Trophoblast cell (in vitro differentiated cells and primary cell): ENCODE measurements around the gene EVL.

Experiments used
- DNase-seq, 2 donors: peaks; one replicate each; pipeline ENCODE4 v3.0.0-alpha.2; 2016
- H2AFZ ChIP-seq: 2 replicates; pipeline ENCODE4 v1.6.1; 2013; ENCODE audit warnings: low read length, moderate library complexity, mild to moderate bottlenecking; ENCODE audit not compliant: insufficient read depth, poor library complexity
- H2AK5ac ChIP-seq: 2 replicates; pipeline ENCODE4 v1.6.1; 2013; ENCODE audit warnings: mild to moderate bottlenecking, low read length
- H2BK120ac ChIP-seq: 2 replicates; pipeline ENCODE4 v1.6.1; 2013; ENCODE audit warnings: low read length, mild to moderate bottlenecking, moderate library complexity; ENCODE audit not compliant: insufficient read depth, poor library complexity
- H2BK12ac ChIP-seq: 2 replicates; pipeline ENCODE4 v1.6.1; 2013; ENCODE audit warnings: mild to moderate bottlenecking, low read length, moderate library complexity
- H2BK5ac ChIP-seq: 2 replicates; pipeline ENCODE4 v1.6.1; 2013; ENCODE audit warnings: low read length, low read depth, moderate library complexity, mild to moderate bottlenecking; ENCODE audit not compliant: poor library complexity
- H3K14ac ChIP-seq: 2 replicates; pipeline ENCODE4 v1.6.1; 2013; ENCODE audit warnings: mild to moderate bottlenecking, low read length
- H3K18ac ChIP-seq: 2 replicates; pipeline ENCODE4 v1.6.1; 2013; ENCODE audit warnings: mild to moderate bottlenecking, low read length
- H3K23ac ChIP-seq: 2 replicates; pipeline ENCODE4 v1.6.1; 2013; ENCODE audit warnings: low read length
- H3K27ac ChIP-seq: 2 replicates; pipeline ENCODE4 v1.5.1; 2013; ENCODE audit warnings: low read depth, mild to moderate bottlenecking, inconsistent platforms, low read length, moderate library complexity
- H3K27me3 ChIP-seq: 2 replicates; pipeline ENCODE4 v1.6.1; 2013; ENCODE audit warnings: inconsistent platforms, mild to moderate bottlenecking, low read length, moderate library complexity; ENCODE audit not compliant: insufficient read depth
- H3K36me3 ChIP-seq, 2 experiments: 1 replicate in 1 of 2; 2 replicates in 1 of 2; pipeline ENCODE4 v1.6.1; 2013; ENCODE audit warnings: low read length in 2 of 2, mild to moderate bottlenecking in 2 of 2, moderate library complexity in 1 of 2; ENCODE audit not compliant: insufficient read depth in 2 of 2, control insufficient read depth in 1 of 2
- H3K4ac ChIP-seq: 2 replicates; pipeline ENCODE4 v1.6.1; 2013; ENCODE audit warnings: low read depth, mild to moderate bottlenecking, low read length, moderate library complexity
- H3K4me1 ChIP-seq, 2 experiments: 1 replicate in 1 of 2; 2 replicates in 1 of 2; pipeline ENCODE4 v1.6.1; 2013; ENCODE audit warnings: low read length in 2 of 2, mild to moderate bottlenecking in 2 of 2, moderate library complexity in 1 of 2; ENCODE audit not compliant: insufficient read depth in 2 of 2, control insufficient read depth in 1 of 2
- H3K4me2 ChIP-seq: 2 replicates; pipeline ENCODE4 v1.6.1; 2013; ENCODE audit warnings: inconsistent platforms, mild to moderate bottlenecking, low read length, moderate library complexity
- H3K4me3 ChIP-seq: 2 replicates; pipeline ENCODE4 v1.5.1; 2013; ENCODE audit warnings: mild to moderate bottlenecking, low read depth, low read length, inconsistent platforms
- H3K79me1 ChIP-seq: one replicate; pipeline ENCODE4 v1.6.1; 2013; ENCODE audit warnings: low read length
- H3K79me2 ChIP-seq: 2 replicates; pipeline ENCODE4 v1.6.1; 2013; ENCODE audit warnings: low read length, mild to moderate bottlenecking; ENCODE audit not compliant: control insufficient read depth, insufficient read depth, poor library complexity
- H3K9ac ChIP-seq: 2 replicates; pipeline ENCODE4 v1.6.1; 2013; ENCODE audit warnings: mild to moderate bottlenecking, low read length
- H3K9me3 ChIP-seq: 2 replicates; pipeline ENCODE4 v1.6.1; 2013; ENCODE audit warnings: low read depth, mild to moderate bottlenecking, control low read depth, inconsistent platforms, low read length; ENCODE audit not compliant: insufficient read depth
- H4K12ac ChIP-seq: 2 replicates; pipeline ENCODE4 v1.6.1; 2013; ENCODE audit warnings: low read depth, mild to moderate bottlenecking, low read length, moderate library complexity
- H4K8ac ChIP-seq: 2 replicates; pipeline ENCODE4 v1.6.1; 2013; ENCODE audit warnings: low read depth, mild to moderate bottlenecking, low read length, moderate library complexity
- H4K91ac ChIP-seq: one replicate; pipeline ENCODE4 v1.6.1; 2013; ENCODE audit warnings: low read depth, mild to moderate bottlenecking, low read length, moderate library complexity
- WGBS: extraction: QIAGEN DNeasy Blood & Tissue Kit; methylation state at CpG from one replicate; pipeline ENCODE4 v1.1.7; 2013; ENCODE audit warnings: missing lambda C conversion rate; ENCODE audit not compliant: insufficient read length, insufficient coverage; ENCODE audit errors: extremely low coverage; 5-methylcytosine and 5-hydroxymethylcytosine counted together

The EVL gene

GRCh38 chr14:100122481-100123223 lies 57.4 kb downstream of the EVL start:
- no peak overlapping the region for H4K12ac ChIP-seq
- no peak overlapping the region for H4K91ac ChIP-seq
- no peak overlapping the region for H2BK12ac ChIP-seq
- H2BK5ac ChIP-seq, result no peak overlapping the region
- peaks cover 2% of the 10 kb centered on the region for H3K9me3 ChIP-seq
- H3K14ac ChIP-seq, result no peak overlapping the region
- H2AK5ac ChIP-seq, result no peak overlapping the region
- no peak overlapping the region for H3K23ac ChIP-seq
- H3K4ac ChIP-seq, result no peak overlapping the region
- no peaks in the 10 kb centered on the region for H3K4me1 ChIP-seq
- H3K27ac ChIP-seq, result no peak overlapping the region
- no peak overlapping the region for H3K9ac ChIP-seq
- peaks cover 9 to 10% of the 10 kb centered on the region in 2 experiments for H3K36me3 ChIP-seq
- WGBS, result no CpG with 5 or more reads among the region's 8 CpGs
- H3K27me3 ChIP-seq, result no peaks in the 10 kb centered on the region
- DNase-seq, result no peak
- H3K79me1 ChIP-seq, result no peaks in the 10 kb centered on the region
- H4K8ac ChIP-seq, result no peak overlapping the region
- no peaks in the 10 kb centered on the region for H3K79me2 ChIP-seq
- no peak overlapping the region for H3K4me3 ChIP-seq
- H3K18ac ChIP-seq, result no peak overlapping the region
- no peak overlapping the region for H3K4me2 ChIP-seq
- no peak overlapping the region for H2BK120ac ChIP-seq
- H2AFZ ChIP-seq, result no peak overlapping the region

GRCh38 chr14:100123618-100124017 lies 58.4 kb downstream of the EVL start:
- Histone ChIP-seq H3K4me1 (peaks cover 1% of the 10 kb centered on the region in 2 experiments), H4K91ac (no peak overlapping the region), H3K4me3 (no peak overlapping the region), H4K12ac (no peak overlapping the region), H3K14ac (no peak overlapping the region), H3K4ac (no peak overlapping the region), H3K23ac (no peak overlapping the region), H2BK5ac (no peak overlapping the region), H3K27me3 (no peaks in the 10 kb centered on the region), H3K27ac (no peak overlapping the region), H2AK5ac (no peak overlapping the region), H3K9ac (no peak overlapping the region), H3K36me3 (peaks cover 9 to 13% of the 10 kb centered on the region in 2 experiments), H3K79me1 (no peaks in the 10 kb centered on the region), H2AFZ (no peak overlapping the region), H3K9me3 (peaks cover 2% of the 10 kb centered on the region), H3K18ac (no peak overlapping the region), H4K8ac (no peak overlapping the region), H2BK120ac (no peak overlapping the region), H2BK12ac (no peak overlapping the region), H3K4me2 (no peak overlapping the region), H3K79me2 (no peaks in the 10 kb centered on the region)
- no peak for DNase-seq
- no CpG with 5 or more reads among the region's 10 CpGs for WGBS

- Histone ChIP-seq H3K9me3 (peaks cover 2% of the 10 kb centered on the region), H2AFZ (no peak overlapping the region), H3K79me1 (no peaks in the 10 kb centered on the region), H4K91ac (no peak overlapping the region), H2BK12ac (no peak overlapping the region), H2BK120ac (no peak overlapping the region), H3K9ac (no peak overlapping the region), H4K8ac (no peak overlapping the region), H3K36me3 (peaks cover 9 to 13% of the 10 kb centered on the region in 2 experiments), H3K23ac (no peak overlapping the region), H3K27me3 (no peaks in the 10 kb centered on the region), H3K14ac (no peak overlapping the region), H3K4me3 (no peak overlapping the region), H3K27ac (no peak overlapping the region), H3K4me1 (peaks cover 4 to 5% of the 10 kb centered on the region in 2 experiments), H3K18ac (no peak overlapping the region), H2AK5ac (no peak overlapping the region), H3K4ac (no peak overlapping the region), H4K12ac (no peak overlapping the region), H2BK5ac (no peak overlapping the region), H3K4me2 (no peak overlapping the region), H3K79me2 (no peaks in the 10 kb centered on the region)
- no peak for DNase-seq
- no CpG with 5 or more reads among the region's 20 CpGs for WGBS
Observed at GRCh38 chr14:100124551-100125088, 59.4 kb downstream of the EVL start.

GRCh38 chr14:100126401-100126800 lies 61.2 kb downstream of the EVL start:
- no peak overlapping the region for H3K18ac ChIP-seq
- no CpG with 5 or more reads among the region's 13 CpGs for WGBS
- no peak overlapping the region for H3K4ac ChIP-seq
- H3K4me2 ChIP-seq, result no peak overlapping the region
- no peaks in the 10 kb centered on the region for H3K79me2 ChIP-seq
- no peaks in the 10 kb centered on the region for H3K27me3 ChIP-seq
- H4K8ac ChIP-seq, result no peak overlapping the region
- H3K27ac ChIP-seq, result no peak overlapping the region
- no peak overlapping the region for H2AFZ ChIP-seq
- no peak overlapping the region for H2BK5ac ChIP-seq
- no peak overlapping the region for H3K9ac ChIP-seq
- no peak overlapping the region for H2AK5ac ChIP-seq
- DNase-seq, result no peak
- no peak overlapping the region for H3K23ac ChIP-seq
- no peak overlapping the region for H4K12ac ChIP-seq
- no peaks in the 10 kb centered on the region for H3K79me1 ChIP-seq
- H3K36me3 ChIP-seq, result peaks cover 9 to 13% of the 10 kb centered on the region in 2 experiments
- H3K14ac ChIP-seq, result no peak overlapping the region
- H2BK12ac ChIP-seq, result no peak overlapping the region
- peaks cover 4 to 5% of the 10 kb centered on the region in 2 experiments for H3K4me1 ChIP-seq
- H3K9me3 ChIP-seq, result peaks cover 2% of the 10 kb centered on the region
- no peak overlapping the region for H2BK120ac ChIP-seq
- no peak overlapping the region for H4K91ac ChIP-seq
- H3K4me3 ChIP-seq, result no peak overlapping the region
